Endometrium (tissue), 2 donors: ENCODE results near the gene LMF2.
"Not testable (repeated sequence)": the region's sequence is repeated elsewhere in the genome, so short reads cannot be mapped to it uniquely, and the experiment has no call there.

Experiments used
- FAIRE-seq: peaks from 2 replicates; lab custom pipeline; 2012; peaks lifted over from hg19 to GRCh38; lab: Jason Lieb, UNC
- donor health status: control.
- donor health status: control.

The LMF2 gene, protein sequence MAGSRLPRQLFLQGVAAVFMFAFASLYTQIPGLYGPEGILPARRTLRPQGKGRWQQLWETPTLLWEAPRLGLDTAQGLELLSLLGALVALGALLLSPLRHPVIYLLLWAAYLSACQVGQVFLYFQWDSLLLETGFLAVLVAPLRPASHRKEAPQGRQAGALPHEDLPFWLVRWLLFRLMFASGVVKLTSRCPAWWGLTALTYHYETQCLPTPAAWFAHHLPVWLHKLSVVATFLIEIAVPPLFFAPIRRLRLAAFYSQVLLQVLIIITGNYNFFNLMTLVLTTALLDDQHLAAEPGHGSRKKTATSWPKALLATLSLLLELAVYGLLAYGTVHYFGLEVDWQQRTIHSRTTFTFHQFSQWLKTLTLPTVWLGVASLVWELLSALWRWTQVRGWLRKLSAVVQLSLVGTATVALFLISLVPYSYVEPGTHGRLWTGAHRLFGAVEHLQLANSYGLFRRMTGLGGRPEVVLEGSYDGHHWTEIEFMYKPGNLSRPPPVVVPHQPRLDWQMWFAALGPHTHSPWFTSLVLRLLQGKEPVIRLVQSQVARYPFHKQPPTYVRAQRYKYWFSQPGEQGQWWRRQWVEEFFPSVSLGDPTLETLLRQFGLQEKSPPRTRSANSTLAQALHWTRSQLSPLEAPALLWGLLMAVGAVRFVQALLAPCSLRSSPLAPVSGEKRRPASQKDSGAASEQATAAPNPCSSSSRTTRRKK

DNA sequence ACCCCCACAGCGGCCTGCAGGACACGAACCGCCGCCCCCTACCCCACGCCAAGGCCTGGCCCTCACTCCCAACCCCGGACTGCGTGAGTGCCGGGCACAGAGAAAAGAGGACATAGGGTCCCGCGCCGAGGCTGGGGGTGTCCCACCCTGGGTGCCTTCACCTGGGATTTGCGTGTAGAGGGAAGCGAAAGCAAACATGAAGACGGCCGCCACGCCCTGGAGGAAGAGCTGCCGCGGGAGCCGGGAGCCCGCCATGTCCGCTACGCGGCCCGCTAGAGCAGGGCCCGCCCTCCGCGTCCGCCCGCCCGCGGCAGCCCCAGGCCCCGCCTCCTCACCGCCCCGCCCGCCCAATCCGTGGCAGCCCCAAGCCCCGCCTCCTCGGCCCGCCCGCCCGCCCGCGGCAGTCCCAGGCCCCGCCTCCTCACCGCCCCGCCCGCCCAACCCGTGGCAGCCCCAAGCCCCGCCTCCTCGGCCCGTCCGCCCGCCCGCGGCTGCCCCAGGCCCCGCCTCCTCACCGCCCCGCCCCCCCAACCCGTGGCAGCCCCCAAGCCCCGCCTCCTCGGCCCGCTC is at the start of gene LMF2:
TSS of gene LMF2 (minus strand) at position 282 of the 570 bp plus-strand sequence. CDS start at position 255, 27 bp downstream.
- FAIRE-seq: no peak

DNA sequence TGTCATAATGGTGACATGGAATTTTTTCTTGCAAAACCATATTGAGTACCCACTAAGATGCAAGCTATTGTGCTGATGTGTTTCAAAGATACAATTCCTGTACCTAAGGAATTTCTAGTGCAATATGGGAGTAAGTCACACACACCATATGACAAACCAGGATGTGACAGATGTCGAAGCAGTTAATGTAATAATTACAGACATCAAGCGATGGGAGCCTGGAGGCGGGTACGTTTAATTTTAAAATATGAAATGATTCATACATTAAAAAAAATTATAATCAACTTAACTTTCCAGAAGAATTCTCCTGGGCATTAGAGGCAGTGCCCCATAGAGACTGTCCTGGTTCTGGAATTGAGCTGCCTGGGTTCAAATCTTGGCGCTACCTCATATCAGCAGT is 49.2 kb upstream of the LMF2 start:
- FAIRE-seq: no peak

DNA sequence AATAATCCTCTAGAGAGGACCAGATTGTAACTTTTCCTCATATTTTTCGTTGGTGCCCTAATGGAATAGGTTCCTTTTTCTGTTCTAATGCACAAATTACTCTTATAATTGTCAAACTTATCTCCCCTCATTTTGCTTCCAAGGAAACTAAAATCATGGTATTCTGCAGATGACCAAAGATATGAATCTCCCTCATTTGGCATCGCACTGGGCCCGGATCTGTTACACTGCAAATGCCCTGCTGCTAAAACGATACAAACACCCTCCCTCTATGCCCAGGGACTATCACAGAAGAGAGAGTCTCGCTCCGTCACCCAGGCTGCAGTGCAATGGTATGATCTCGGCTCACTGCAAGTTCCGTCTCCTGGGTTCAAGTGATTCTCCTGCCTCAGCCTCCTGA is 45.8 kb upstream of the LMF2 start:
- FAIRE-seq: no peak

DNA sequence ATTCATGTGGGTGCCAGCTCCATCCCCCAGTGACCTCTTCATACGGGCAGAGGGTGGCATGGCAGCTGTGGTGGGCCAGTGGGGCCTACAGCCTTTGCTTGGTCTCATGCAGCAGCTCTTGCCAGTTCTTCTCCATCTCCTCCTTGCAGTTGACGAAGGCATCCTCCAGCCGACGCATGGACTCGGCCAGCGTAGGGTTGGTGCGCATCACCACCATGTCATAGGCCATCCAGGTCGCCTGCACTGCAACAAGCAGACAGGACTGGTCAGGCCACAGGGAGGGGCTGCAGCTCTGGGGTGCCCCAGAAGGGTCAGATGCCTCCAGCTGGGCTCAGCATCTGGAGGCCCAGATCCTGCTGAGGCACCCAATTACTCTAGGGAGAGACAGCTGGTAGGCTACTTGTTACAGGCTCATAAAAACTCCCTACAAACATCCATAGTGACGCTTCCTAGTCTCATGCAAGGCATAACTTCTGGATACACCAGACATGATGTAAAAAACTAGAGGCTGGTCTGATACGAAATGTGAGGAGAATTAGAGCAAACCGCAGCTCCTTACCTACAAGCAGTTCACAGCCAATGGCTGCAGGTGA is 43.8 kb upstream of the LMF2 start:
- no peak for FAIRE-seq

DNA sequence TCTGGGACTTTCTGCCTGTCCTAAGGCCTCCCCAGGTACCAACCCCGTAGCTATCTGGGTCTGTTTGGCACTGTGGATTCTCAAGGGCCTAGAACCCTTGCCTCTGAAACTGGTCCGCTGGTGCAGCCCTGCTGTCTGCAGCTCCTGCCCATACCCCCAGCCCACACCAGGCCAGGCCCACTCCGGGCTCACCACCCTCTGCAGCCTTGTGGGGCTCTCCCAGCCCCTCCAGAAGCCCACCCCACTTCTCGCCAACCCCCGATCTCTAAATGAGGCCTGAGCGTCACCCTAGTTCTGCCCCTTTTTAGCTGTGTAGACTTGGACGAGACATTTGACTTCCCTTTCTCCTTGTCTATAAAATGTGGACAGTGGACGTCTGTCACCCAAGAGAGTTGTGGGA is 42.9 kb upstream of the LMF2 start:
- FAIRE-seq: no peak

DNA sequence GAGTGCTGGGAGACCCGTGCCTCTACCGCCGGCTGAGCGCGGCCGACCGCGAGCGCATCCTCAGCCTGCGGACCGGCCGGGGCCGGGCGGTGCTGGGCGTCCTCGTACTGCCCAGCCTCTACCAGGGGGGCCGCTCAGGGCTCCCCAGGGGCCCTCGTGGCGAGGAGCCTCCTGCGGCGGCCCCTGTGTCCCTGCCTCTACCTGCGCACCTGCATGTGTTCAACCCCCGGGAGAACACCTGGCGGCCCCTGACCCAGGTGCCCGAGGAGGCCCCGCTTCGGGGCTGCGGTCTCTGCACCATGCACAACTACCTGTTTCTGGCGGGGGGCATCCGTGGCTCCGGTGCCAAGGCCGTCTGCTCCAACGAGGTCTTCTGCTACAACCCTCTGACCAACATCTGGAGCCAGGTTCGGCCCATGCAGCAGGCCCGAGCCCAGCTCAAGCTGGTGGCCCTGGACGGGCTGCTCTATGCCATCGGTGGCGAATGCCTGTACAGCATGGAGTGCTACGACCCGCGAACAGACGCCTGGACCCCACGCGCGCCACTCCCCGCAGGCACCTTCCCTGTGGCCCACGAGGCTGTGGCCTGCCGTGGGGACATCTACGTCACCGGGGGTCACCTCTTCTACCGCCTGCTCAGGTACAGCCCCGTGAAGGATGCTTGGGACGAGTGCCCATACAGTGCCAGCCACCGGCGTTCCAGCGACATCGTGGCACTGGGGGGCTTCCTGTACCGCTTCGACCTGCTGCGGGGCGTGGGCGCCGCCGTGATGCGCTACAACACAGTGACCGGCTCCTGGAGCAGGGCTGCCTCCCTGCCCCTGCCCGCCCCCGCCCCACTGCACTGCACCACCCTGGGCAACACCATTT is 41.7 kb upstream of the LMF2 start:
- no peak for FAIRE-seq

DNA sequence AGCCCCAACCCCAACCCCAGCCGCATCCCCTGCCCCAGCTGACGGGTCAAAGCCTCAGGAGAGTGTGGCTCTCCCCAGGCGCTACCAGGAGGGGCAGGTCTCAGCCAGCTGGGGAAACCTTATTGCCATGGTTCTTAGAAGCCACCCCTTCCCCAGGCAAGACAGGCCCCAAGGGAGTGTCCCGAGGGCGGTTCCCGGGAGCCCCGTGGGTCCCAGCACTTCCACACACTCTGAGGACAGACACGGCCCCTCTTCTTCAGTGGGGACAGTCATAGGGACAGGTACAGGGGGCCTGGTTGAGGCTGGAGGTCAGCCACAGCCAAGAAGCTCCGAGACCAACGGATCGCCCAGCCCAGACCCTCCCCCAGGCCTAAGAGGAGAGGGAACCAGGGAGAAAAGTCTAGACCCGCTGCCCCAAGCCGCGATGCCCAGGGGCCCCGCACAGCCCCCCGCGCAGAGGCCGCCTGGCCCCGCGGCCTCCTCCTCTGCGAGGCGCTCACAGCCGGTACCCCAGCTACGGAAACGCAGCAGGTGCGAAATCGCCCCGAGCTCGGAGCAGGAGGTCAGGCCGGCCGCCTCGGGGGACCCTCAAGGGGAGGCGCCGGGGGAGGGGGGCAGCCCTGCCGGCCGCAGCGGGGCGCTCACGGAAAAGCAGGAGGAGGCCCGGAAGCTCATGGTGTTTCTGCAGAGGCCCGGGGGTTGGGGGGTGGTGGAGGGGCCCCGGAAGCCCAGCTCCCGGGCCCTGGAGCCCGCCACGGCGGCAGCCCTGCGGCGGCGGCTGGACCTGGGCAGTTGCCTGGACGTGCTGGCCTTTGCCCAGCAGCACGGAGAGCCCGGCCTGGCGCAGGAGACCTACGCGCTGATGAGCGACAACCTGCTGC is 40.8 kb upstream of the LMF2 start:
- no peak for FAIRE-seq

DNA sequence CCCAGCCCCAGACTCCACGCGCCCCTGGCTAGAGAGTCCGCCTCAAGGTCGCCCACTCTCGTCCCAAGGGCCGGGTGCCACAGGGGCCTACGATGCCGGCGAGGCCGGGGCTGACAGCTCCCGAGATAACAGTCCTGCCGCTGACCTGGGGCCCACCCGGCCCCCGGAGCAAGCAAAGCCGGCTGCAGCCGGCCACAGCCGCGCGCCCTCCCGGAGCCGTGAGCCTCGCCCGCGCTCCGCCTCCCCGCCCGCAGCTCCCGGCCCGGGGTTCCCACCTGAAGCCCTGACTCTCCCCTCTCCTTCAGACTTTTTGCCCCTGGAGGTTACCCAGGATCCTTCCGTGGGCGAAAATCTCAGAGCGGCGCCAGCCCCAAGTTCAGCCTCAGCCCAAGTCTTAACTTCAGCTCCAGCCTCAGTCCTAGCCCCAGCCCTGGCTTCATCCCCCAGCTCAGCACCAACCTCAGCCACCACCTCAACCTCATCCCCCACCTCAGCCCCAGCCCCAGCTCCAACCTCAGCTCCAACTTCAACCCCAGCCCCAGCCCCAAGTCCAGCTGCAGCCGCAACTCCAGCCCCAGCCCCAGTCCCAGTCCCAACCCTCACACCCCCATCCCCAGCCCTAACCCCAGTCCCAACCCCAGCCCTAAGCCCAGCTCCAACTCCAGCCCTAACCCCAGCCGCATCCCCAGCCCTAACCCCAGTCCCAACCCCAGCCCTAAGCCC is 39.9 kb upstream of the LMF2 start:
- FAIRE-seq: no peak

DNA sequence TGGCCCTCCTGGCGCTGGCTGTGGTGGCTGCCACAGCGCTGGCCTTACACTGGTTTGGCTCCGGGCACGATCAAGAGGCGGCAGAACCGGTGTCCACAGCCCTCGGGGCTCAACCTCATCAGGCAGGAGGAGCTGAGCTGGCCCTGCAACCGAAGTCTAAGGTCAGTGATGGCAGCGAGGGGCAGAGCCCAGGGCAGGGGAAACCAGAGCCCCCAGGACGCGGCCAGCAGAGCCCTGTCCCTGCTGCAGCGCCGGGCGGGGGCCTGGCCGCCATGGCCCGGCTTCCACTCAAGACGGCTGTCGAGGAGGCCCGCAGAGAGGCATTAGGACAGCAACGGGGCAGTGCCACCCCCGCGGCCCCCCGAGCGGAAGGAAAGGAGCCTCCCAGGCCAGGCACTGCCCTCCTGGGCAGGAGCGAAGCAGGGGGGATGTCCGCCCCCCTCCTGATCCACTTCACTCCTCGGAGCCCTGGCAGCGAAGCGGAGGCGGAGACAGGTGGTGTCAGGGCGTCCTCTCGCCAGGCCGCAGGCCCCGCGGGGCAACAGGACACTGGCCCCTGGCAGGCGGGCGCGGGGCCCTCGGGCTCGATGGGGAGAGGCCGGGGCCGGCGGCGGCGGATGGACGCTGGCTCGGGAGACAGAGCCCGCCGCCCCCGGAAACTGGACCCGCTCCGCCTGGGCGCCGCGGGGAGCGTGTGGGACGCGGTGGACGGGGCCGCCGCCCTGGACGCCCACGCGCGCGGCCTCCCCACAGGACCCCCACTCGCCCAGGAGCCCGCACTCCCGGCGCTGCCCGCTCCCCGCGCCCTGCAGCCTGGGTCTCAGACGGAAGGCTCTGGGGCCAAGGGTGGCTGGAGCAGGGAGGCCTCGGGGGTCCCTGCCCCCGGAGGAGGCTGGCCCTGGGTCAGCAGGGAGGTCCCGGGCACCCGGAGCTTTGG is 39.1 kb upstream of the LMF2 start:
- no peak for FAIRE-seq

DNA sequence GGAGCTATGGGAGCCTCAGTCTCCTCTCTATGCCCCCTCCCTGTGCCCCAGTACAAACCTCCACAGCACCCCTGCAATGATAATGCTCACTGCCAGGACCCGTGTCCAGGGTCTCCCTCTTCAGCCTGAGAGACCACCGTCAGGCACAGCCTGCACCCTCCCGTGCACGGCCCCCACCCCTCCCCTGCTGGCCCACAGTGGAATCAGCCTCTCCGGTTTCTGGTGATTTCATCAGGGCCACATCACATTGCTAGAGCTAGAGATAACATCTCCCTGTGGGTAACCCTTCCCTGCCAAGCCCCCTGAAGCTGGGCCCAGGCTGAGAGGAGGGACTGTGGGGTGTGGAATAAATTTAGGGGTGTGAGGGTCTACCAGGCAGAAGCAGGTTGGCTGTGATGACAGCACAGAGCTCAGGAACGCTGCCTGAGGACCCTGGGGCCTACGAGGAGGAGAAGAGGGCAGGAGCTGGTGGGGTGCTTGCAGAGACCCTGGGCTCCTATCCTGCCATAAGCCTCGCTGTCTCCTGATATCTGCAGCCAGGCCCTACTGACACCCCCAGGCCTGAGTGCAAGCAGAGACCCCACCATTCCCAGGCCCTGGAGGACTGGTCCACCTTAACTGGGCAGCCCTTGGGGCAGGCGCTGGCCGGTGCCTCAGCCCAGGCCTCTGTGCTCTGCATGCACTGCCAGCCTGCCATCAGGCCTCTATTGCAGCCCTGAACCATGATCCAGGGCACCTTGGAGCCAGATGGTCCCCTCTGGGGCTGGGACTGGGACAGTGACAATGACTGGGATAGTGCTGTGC is 38.2 kb upstream of the LMF2 start, which contains the start of gene KLHDC7B:
TSS of gene KLHDC7B (plus strand) at position 378 of the 804 bp plus-strand sequence. CDS start at position 723, 345 bp downstream.
- no peak for FAIRE-seq

DNA sequence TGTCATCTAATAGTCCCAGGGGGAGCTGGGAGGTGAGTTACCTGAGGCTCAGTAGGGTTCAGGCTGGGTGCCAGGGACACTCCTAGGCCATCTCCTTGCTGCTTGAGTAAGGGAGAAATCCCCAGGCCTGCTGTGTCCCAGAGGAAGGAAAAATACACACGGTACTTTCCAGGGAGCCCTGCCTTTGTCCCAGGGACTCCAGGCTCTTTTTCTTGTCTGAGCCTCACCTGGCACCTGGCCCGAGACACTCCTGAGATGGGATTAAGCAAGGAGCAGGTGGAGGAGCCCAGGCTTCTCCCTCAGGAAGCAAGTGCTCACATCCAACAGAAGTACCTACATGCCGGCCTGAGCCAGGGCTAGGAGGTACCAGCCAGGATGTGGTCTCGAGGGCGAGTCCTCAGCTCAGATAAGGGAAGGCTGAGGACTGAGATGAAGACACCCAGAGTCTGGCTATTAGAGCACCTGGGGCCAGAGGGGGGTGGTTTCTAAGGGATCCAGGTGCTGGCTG is 37.3 kb upstream of the LMF2 start:
- FAIRE-seq: no peak

DNA sequence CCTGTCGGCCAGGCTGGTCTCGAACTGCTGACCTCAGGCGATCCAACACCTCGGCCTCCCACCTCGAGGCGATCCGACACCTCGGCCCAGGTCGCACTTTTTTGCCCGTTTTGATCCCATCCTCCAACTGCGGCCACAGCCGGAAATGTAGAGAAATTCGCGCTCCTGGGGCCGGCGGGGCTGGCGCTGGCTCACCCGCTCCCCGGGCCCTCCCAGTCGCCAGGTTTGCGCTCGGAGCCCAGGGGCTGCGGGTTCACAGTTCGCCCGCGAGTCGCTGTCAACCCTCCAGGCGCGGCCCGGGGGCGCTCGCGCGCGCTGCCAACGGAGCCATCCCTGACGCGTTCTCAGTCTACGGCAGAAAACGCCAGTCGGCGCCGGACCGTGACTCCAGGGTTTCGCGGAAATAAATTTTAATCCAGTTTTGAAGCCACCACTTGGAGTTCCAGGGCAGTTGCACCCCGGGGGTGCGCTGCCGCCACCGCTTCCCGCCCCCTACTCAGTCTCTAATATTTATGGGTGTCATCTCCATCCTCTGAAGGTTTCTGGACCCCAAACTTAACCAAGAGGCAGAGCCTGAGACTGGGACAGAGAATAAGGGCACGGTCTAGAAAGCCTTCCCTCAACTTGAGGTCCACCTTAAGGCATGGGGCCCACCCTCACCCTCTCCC is 36.7 kb upstream of the LMF2 start:
- no peak for FAIRE-seq

DNA sequence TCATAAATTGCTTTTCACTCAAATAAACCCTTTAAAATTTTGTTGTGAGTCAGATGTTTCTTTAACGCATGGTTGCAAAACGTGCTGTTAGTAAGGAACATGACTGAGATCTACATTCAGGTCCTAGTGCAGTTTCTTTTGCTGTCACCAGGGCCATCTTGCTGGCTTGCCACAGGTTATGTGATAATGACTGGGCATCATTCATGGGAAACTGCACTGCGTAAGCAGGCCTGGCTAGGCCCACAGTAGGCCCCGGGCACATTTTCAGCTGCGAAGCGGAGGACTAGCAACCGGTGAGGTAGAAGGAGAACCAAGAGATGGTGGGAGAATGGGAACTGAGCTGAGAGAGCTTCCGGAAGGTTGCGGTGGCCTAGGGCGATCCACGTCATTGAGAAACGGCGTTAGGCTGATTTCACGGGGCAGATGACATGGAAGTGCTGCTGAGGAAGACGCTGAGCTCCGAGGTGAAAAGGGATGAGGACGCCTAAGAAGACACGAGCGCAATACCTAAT is 35.0 kb upstream of the LMF2 start:
- FAIRE-seq: no peak

DNA sequence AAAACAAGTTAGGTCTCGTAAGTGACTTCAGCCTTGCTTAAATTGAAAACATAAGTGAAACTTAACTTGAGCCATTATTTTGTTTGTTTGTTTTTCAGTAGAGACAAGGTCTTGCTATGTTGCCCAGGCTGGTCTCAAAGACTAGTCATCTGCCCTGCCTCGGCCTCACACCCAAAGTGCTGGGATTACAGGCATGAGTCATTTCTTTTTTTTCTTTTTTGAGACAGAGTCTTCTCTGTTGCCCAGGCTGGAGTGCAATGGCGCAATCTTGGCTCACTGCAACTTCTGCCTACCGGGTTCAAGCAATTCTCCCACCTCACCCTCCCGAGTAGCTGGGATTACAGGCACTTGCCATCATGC is 34.1 kb upstream of the LMF2 start:
- not testable (repeated sequence) for FAIRE-seq

DNA sequence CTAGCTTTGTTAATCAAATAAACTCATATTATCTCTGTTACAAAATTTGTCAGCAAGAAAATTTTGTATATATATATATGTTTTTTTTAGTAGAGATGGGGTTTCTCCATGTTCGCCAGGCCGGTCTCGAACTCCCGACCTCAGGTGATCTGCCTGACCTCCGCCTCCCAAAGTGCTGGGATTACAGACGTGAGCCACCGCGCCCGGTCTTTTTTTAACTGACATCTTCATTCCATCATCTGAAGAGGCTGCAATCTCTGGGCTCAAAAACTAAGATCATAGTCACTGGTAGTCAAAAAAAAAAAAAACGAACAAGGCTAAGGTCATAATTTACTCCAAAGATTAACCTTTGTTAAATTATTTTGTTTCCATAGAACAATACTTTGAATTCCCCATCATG is 32.9 kb upstream of the LMF2 start:
- peak; percentile 29 for FAIRE-seq

DNA sequence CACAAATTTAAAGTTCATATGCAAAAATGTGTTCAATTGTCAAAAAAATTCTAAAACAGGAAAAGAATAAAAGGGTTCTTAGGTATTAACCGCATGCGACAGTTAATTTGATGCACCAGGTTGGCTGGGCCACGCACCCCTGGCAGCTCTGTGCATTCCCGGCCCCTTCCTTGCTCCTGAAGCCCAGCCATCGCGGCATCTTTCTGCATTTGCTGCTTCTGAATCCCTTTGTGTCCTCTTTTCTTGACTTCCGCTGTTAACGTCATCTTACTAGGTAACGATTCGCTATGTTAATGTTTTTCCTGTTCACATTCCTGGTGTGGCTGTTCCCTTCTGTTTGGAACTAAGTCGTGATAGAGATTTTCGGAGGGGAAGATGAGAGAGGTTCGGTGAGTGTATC is 30.3 kb upstream of the LMF2 start:
- no peak for FAIRE-seq

DNA sequence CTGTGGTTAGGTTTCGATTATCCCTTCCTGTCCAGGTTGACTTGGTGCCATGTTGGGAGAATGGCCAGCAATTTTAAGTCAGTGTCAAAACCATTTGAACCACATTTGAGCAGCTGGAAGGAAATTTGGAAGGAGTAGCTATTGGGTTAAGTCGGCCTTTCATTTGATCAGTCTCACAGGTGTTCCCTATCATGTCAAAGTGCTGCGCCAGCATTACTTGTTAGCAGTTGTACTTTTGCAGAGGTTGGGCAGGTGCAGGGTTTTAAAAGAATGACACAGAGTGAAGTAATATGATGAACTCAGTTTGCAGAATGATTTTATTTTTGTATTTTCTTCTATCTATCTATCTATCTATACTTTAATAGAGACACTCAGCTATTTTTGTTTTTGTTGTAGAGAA is 28.7 kb upstream of the LMF2 start:
- no peak for FAIRE-seq
